Heart left ventricle (tissue), 16 donors: ENCODE measurements around the gene LRFN5. TPM values are rescaled to one million over a fixed set of nuclear protein-coding genes. Genes with fewer than 3 reads are reported as not detected.

Source experiments
- ATAC-seq, 4 donors: fragments of 200-7000 bp; cut with Tn5 transposase; one replicate each; pipeline ENCODE4 v1.9.1; 2020 to 2022; ENCODE audit warnings: moderate library complexity in 4 of 4, mild to moderate bottlenecking in 3 of 4, moderate number of reproducible peaks in 1 of 4
- DNase-seq, 5 donors: peaks; one replicate each; pipeline ENCODE4 v3.0.0-alpha.2; 2020
- H3K27ac ChIP-seq, 12 donors: fragments of 200-600 bp; sonication (generic) in 4 of 12; one replicate each; pipeline versions ENCODE4 v1.5.0 to v1.8.0; 2016 to 2022; ENCODE audit warnings: mild to moderate bottlenecking in 2 of 12
- H3K27me3 ChIP-seq, 9 donors: fragments of 200-600 bp; sonication (generic) in 2 of 9; one replicate each; pipeline versions ENCODE4 v1.5.1 to v1.8.0; 2016 to 2022; ENCODE audit warnings: mild to moderate bottlenecking in 3 of 9
- H3K36me3 ChIP-seq, 9 donors: fragments of 200-600 bp; sonication (generic) in 2 of 9; one replicate each; pipeline versions ENCODE4 v1.5.0 to v1.8.0; 2018 to 2022; ENCODE audit warnings: mild to moderate bottlenecking in 2 of 9
- H3K4me1 ChIP-seq, 12 donors: fragments of 200-600 bp; sonication (generic) in 4 of 12; one replicate each; pipeline versions ENCODE4 v1.5.0 to v1.8.0; 2016 to 2022; ENCODE audit warnings: mild to moderate bottlenecking in 3 of 12
- H3K4me3 ChIP-seq, 12 donors: fragments of 200-600 bp; sonication (generic) in 4 of 12; one replicate each; pipeline versions ENCODE4 v1.5.0 to v1.8.0; 2017 to 2022; ENCODE audit warnings: mild to moderate bottlenecking in 9 of 12, moderate library complexity in 4 of 12
- H3K9me3 ChIP-seq, 12 donors: fragments of 200-600 bp; sonication (generic) in 4 of 12; one replicate each; pipeline versions ENCODE4 v1.5.0 to v1.8.0; 2016 to 2022; ENCODE audit warnings: mild to moderate bottlenecking in 1 of 12
- CTCF ChIP-seq, 12 donors: fragments of 200-600 bp; sonication (generic) in 4 of 12; IDR thresholded peaks; one replicate each; pipeline versions ENCODE4 v1.5.0 to v1.8.0; 2018 to 2022; ENCODE audit warnings: antibody characterized with exemption in 12 of 12, mild to moderate bottlenecking in 5 of 12
- POLR2A ChIP-seq, 2 donors: fragments of 450-650 bp; IDR thresholded peaks; one replicate each; pipeline ENCODE4 v1.6.1; 2017; ENCODE audit warnings: antibody characterized with exemption in 2 of 2, mild to moderate bottlenecking in 2 of 2, moderate library complexity in 2 of 2
- WGBS, 4 donors: extraction: QIAGEN DNeasy Blood & Tissue Kit in 2 of 4; methylation state at CpG; one replicate each; pipeline versions ENCODE4 v1.1.5 to v1.1.7; 2013 to 2018; 5-methylcytosine and 5-hydroxymethylcytosine counted together
- intact Hi-C, 10 donors: fragments of 100-400 bp; cut with DNase I; formaldehyde crosslinking; loops; one replicate each; pipeline versions ENCODE4 v1.11.1 to v1.14.2; 2022
- polyA plus RNA-seq, 2 donors: library from polyadenylated mRNA; stranded (reverse); fragments of 200-250 nt; gene quantifications; one replicate each; pipeline ENCODE4 v1.2.3, GENCODE V29; 2013
- total RNA-seq, 9 donors: library from RNA; depleted of rRNA in 2 of 9; stranded (reverse); fragments of >200 nt in 2 of 9; fragmentation: NEBNext Ultra II Directional in 3 of 9; extraction: Animal tissue kit (Norgen Biotek cat#: 25700) in 3 of 9; gene quantifications; one replicate each; pipeline versions ENCODE4 v1.1.0 to v1.2.4, GENCODE V29; 2016 to 2023
- donor health status: ischemic (EF 13 %, LVEDD 7.1; RV severe dilation, severe dysfunction).
- donor health status: healthy with polysubstance abuse.
- donor health status: DM: no; HTN: yes; CAD: no.
- donor health status: DM: no; HTN: no; CAD: no.
- donor health status: ischemic (EF 25% LVEDD 6.9; RV normal size, moderate dysfunction).
- donor health status: ischemic (EF 25% LVEDD 5.7; RV mildly dilated, moderate dysfunction).
- donor health status: healthy.
- donor health status: DM: yes; HTN: yes; CAD: no.
- donor health status: ischemic (EF 35%, LVEDD 5.7; RV mildly dilated, moderate dysfunction).
- donor health status: nonischemic (EF 11% LVEDD 7.7; RV severe dilation, severe dysfunction).
- donor health status: DM: yes; HTN: yes; CAD: no.
- donor health status: PGD.
- donor health status: ischemic (EF 29% LVEDD 5.4; RV normal size, mild dysfunction).
- donor health status: nonischemic (EF 23%, LVEDD 6.1; RV moderate dilation, normal function).

LRFN5 gene
- total and polyA plus RNA-seq, 11 donors: 0.11 to 0.91 (median 0.38) TPM

GRCh38 chr14:41916313-41916712 is 309.6 kb downstream of the LRFN5 start:
- Histone ChIP-seq H3K4me1 (no peaks in the 10 kb centered on the region), H3K9me3 (peaks cover 0 to 13% (median 0%) of the 10 kb centered on the region in 12 donors), H3K27ac (no peak overlapping the region), H3K4me3 (no peak overlapping the region), H3K27me3 (no peaks in the 10 kb centered on the region), H3K36me3 (no peaks in the 10 kb centered on the region)
- ATAC-seq: no peak
- TF ChIP-seq POLR2A (IDR thresholded peaks at IDR 0.05) (no peak), CTCF (IDR thresholded peaks at IDR 0.05) (no peak)
- no peak for DNase-seq
- intact Hi-C loops: no loop called here

- 26 to 34% (median 32%) methylated on average over 2 of the region's 2 CpGs for WGBS, 4 donors
- Histone ChIP-seq H3K4me3 (no peak overlapping the region), H3K27me3 (no peaks in the 10 kb centered on the region), H3K4me1 (no peaks in the 10 kb centered on the region), H3K9me3 (no peaks in the 10 kb centered on the region), H3K36me3 (no peaks in the 10 kb centered on the region), H3K27ac (no peak overlapping the region)
- ATAC-seq: no peak
- no peak for DNase-seq
- intact Hi-C loops: no loop called here
- TF ChIP-seq POLR2A (IDR thresholded peaks at IDR 0.05) (no peak), CTCF (IDR thresholded peaks at IDR 0.05) (peak in 2 of 12 donors; percentile 7 to 19)
These were observed 318.7 kb downstream of the LRFN5 start for GRCh38 chr14:41925409-41925808.

GRCh38 chr14:41950428-41951151 is 343.9 kb downstream of the LRFN5 start:
- Histone ChIP-seq H3K27me3 (no peaks in the 10 kb centered on the region), H3K36me3 (no peaks in the 10 kb centered on the region), H3K4me3 (no peak overlapping the region), H3K4me1 (no peaks in the 10 kb centered on the region), H3K9me3 (no peaks in the 10 kb centered on the region), H3K27ac (no peak overlapping the region)
- ATAC-seq (no peak), DNase-seq (no peak)
- WGBS, 4 donors: 82 to 85% (median 84%) methylated on average over 7 of the region's 7 CpGs
- intact Hi-C loops: no loop called here
- TF ChIP-seq CTCF (IDR thresholded peaks at IDR 0.05) (no peak), POLR2A (IDR thresholded peaks at IDR 0.05) (no peak)
